HepG2 (cell line): ENCODE results near the gene SUSD2. TPM values are rescaled to one million over a fixed set of nuclear protein-coding genes. Genes with fewer than 3 reads are reported as not detected.
A peak's percentile ranks its signal among the peaks of the same experiment; 100 is the strongest.

Experiments used
- ATF3 ChIP-seq: sonication (generic); formaldehyde crosslinking; IDR thresholded peaks from 2 replicates; pipeline ENCODE4 v1.4.0; 2020; ENCODE audit warnings: missing genetic modification reagents
- BATF2 ChIP-seq: sonication (generic); formaldehyde crosslinking; IDR thresholded peaks from 2 replicates; pipeline ENCODE4 v1.8.0; 2022; ENCODE audit warnings: mild to moderate bottlenecking, missing genetic modification reagents, moderate library complexity
- DRAP1 ChIP-seq: IDR thresholded peaks from 2 replicates; pipeline ENCODE4 v1.6.1; 2016; ENCODE audit warnings: missing genetic modification reagents, missing compliant biosample characterization
- GABPA ChIP-seq, 2 experiments: IDR thresholded peaks; 2 replicates each; pipeline ENCODE4 v1.6.1; 2011 to 2016; ENCODE audit warnings: low read depth in 2 of 2, low read length in 1 of 2, missing biosample characterization in 1 of 2, missing genetic modification characterization in 1 of 2
- GLI4 ChIP-seq: sonication (generic); formaldehyde crosslinking; IDR thresholded peaks from 2 replicates; pipeline ENCODE4 v1.5.1; 2020; ENCODE audit warnings: missing genetic modification reagents, mild to moderate bottlenecking, moderate library complexity, borderline replicate concordance
- GPN1 ChIP-seq: sonication (generic); formaldehyde crosslinking; IDR thresholded peaks from 2 replicates; pipeline ENCODE4 v1.5.1; 2020; ENCODE audit warnings: missing genetic modification reagents, borderline replicate concordance
- KMT2B ChIP-seq: IDR thresholded peaks from 2 replicates; pipeline ENCODE4 v1.6.1; 2016; ENCODE audit warnings: missing genetic modification reagents, missing compliant biosample characterization
- LCORL ChIP-seq, 2 experiments: fragments of 450-650 bp in 1 of 2; sonication (generic) in 1 of 2; formaldehyde crosslinking in 1 of 2; IDR thresholded peaks; 2 replicates each; pipeline versions ENCODE4 v1.5.0 to v1.6.1; 2017 to 2020; ENCODE audit warnings: antibody characterized with exemption in 1 of 2, missing genetic modification reagents in 1 of 2
- MAFF ChIP-seq: IDR thresholded peaks from 2 replicates; pipeline ENCODE4 v1.6.1; 2011; ENCODE audit warnings: low read depth, low read length, improper control_type of control experiment
- MYNN ChIP-seq: sonication (generic); formaldehyde crosslinking; IDR thresholded peaks from 2 replicates; pipeline ENCODE4 v1.4.0; 2020; ENCODE audit warnings: mild to moderate bottlenecking, low read depth, missing genetic modification reagents
- PRDM10 ChIP-seq: sonication (generic); formaldehyde crosslinking; IDR thresholded peaks from 2 replicates; pipeline ENCODE4 v1.4.0; 2020; ENCODE audit warnings: low read depth, missing genetic modification reagents
- RAD21 ChIP-seq: fragments of 450-650 bp; formaldehyde crosslinking; IDR thresholded peaks from 2 replicates; pipeline ENCODE4 v1.5.0; 2020; ENCODE audit warnings: mild to moderate bottlenecking
- SAFB2 ChIP-seq: sonication (generic); formaldehyde crosslinking; IDR thresholded peaks from 2 replicates; pipeline ENCODE4 v1.5.1; 2020; ENCODE audit warnings: missing genetic modification reagents, low read depth, mild to moderate bottlenecking, borderline replicate concordance
- SATB2 ChIP-seq: sonication (generic); formaldehyde crosslinking; IDR thresholded peaks from 2 replicates; pipeline ENCODE4 v1.5.0; 2020; ENCODE audit warnings: missing genetic modification reagents
- ZNF101 ChIP-seq: sonication (generic); formaldehyde crosslinking; IDR thresholded peaks from 2 replicates; pipeline ENCODE4 v1.4.0; 2020; ENCODE audit warnings: mild to moderate bottlenecking, low read depth, missing genetic modification reagents, borderline replicate concordance
- ZNF232 ChIP-seq: sonication (generic); formaldehyde crosslinking; IDR thresholded peaks from 2 replicates; pipeline ENCODE4 v1.4.0; 2020; ENCODE audit warnings: missing genetic modification reagents, borderline replicate concordance
- ZNF253 ChIP-seq: sonication (generic); formaldehyde crosslinking; IDR thresholded peaks from 2 replicates; pipeline ENCODE4 v1.8.0; 2022; ENCODE audit warnings: mild to moderate bottlenecking, missing genetic modification reagents, borderline replicate concordance
- ZNF431 ChIP-seq: sonication (generic); formaldehyde crosslinking; IDR thresholded peaks from 2 replicates; pipeline ENCODE4 v1.9.0; 2022; ENCODE audit warnings: missing genetic modification reagents, low read depth, mild to moderate bottlenecking, borderline replicate concordance
- ZNF496 ChIP-seq: sonication (generic); formaldehyde crosslinking; IDR thresholded peaks from 2 replicates; pipeline ENCODE4 v1.8.1; 2023; ENCODE audit warnings: mild to moderate bottlenecking, moderate library complexity, missing genetic modification reagents; ENCODE audit not compliant: insufficient replicate concordance
- ZNF572 ChIP-seq: sonication (generic); formaldehyde crosslinking; IDR thresholded peaks from 2 replicates; pipeline ENCODE4 v1.5.1; 2020; ENCODE audit warnings: mild to moderate bottlenecking, missing genetic modification reagents
- ZNF704 ChIP-seq: sonication (generic); formaldehyde crosslinking; IDR thresholded peaks from 2 replicates; pipeline ENCODE4 v1.8.1; 2023; ENCODE audit warnings: mild to moderate bottlenecking, inconsistent platforms, moderate library complexity, missing genetic modification reagents, borderline replicate concordance
- ZZZ3 ChIP-seq: sonication (generic); formaldehyde crosslinking; IDR thresholded peaks from 2 replicates; pipeline ENCODE4 v1.4.0; 2020; ENCODE audit warnings: missing genetic modification reagents, mild to moderate bottlenecking, borderline replicate concordance
- polyA plus RNA-seq, 8 experiments: library from polyadenylated mRNA; depleted of rRNA in 3 of 8; stranded (reverse) in 7 of 8; unstranded in 1 of 8; fragments of >200 nt; fragmentation: Illumina TruSeq in 4 of 8; extraction: Trizol in 4 of 8; gene quantifications; 2 replicates each; pipeline versions ENCODE4 v1.2.1 to v1.2.3, GENCODE V29; 2011 to 2016; ENCODE audit warnings: low read depth in 4 of 8, missing spikeins in 1 of 8, mixed read lengths in 1 of 8; ENCODE audit not compliant: insufficient read depth in 1 of 8
- total RNA-seq, 5 experiments: library from RNA; depleted of rRNA; stranded (reverse); fragments of >200 nt; fragmentation: Illumina TruSeq; extraction: Trizol; gene quantifications; 2 replicates each; pipeline ENCODE4 v1.2.3, GENCODE V29; 2016; ENCODE audit warnings: low read depth in 1 of 5

Gene SUSD2
- total and polyA plus RNA-seq, 2 of the 13 experiments (the other 11 are each of a cell fraction or from before 2014, with no cell fraction given): 2.1 to 11.0 TPM

- TF ChIP-seq PRDM10 (CRISPR knock-in tag) (0 out of 2 replicates have a peak, but pooled peaks have one; percentile 44), LCORL (IDR thresholded peaks at IDR 0.05) (no peak), LCORL (CRISPR knock-in tag; IDR thresholded peaks at IDR 0.05) (peak; percentile 32; the same call in 1 of the 2 replicates), ATF3 (CRISPR knock-in tag) (no peak), MAFF (no peak), GLI4 (CRISPR knock-in tag) (no peak), ZNF572 (peak; percentile 84; the same call in 1 of the 2 replicates), SAFB2 (no peak), ZNF253 (CRISPR knock-in tag) (no peak), GABPA (IDR thresholded peaks at IDR 0.05; ENCODE audit: low read depth, low read length) (no peak), GABPA (CRISPR knock-in tag; IDR thresholded peaks at IDR 0.05; ENCODE audit: low read depth) (no peak), ZNF232 (CRISPR knock-in tag) (no peak), KMT2B (CRISPR knock-in tag) (0 out of 2 replicates have a peak, but pooled peaks have one; percentile 32), ZNF101 (CRISPR knock-in tag) (no peak), RAD21 (CRISPR knock-in tag) (peak; percentile 99), GPN1 (CRISPR knock-in tag) (no peak), MYNN (CRISPR knock-in tag) (no peak), ZZZ3 (CRISPR knock-in tag) (no peak), SATB2 (CRISPR knock-in tag) (no peak), BATF2 (CRISPR knock-in tag) (no peak), ZNF431 (CRISPR knock-in tag) (no peak), ZNF496 (no peak), DRAP1 (CRISPR knock-in tag) (no peak), ZNF704 (no peak)
Measured at GRCh38 chr22:24189249-24190158, 8.2 kb downstream of the SUSD2 start (continued).
